Measurements from ENCODE around the gene OR5H1. TPM values are rescaled to one million over a fixed set of nuclear protein-coding genes. Genes with fewer than 3 reads are reported as not detected.

The OR5H1 gene
- total RNA-seq (not detected), polyA plus RNA-seq (not detected)
- long read RNA-seq, donor 1 = 0 reads
- long read RNA-seq, donor 2 = 0 reads
- long read RNA-seq, donor 3 = 0 reads
- long read RNA-seq, donor 4 = 0 reads
- long read RNA-seq, donor 5 = 0 reads
- long read RNA-seq, donor 6 = 0 reads
- long read RNA-seq, donor 7 = 0 reads
- long read RNA-seq, donor 8 = 0 reads
- long read RNA-seq, donor 9 = 0 reads
- long read RNA-seq, donor 10 = 0 reads

- intact Hi-C loops (cut with DNase I; ENCODE audit: low total_unique reads) = no loop called here
- no peak within 1 kb of the TSS for H3K4me3 ChIP-seq
- no peak within 1 kb of the TSS for H3K27ac ChIP-seq
- no peaks in the 10 kb centered on the region for H3K4me1 ChIP-seq
- DNase-seq = no peak
- no peaks in the 10 kb centered on the region for H3K9me3 ChIP-seq
- 53 to 75% (median 70%) methylated on average over 1 of the region's 1 CpG for WGBS, 5 donors
- no peaks in the 10 kb centered on the region for H3K27me3 ChIP-seq
- TF ChIP-seq CTCF (IDR thresholded peaks at IDR 0.05) (no peak), EP300 (IDR thresholded peaks at IDR 0.05) (no peak), POLR2A (IDR thresholded peaks at IDR 0.05) (no peak), POLR2AphosphoS5 (IDR thresholded peaks at IDR 0.05) (no peak)
- no peaks in the 10 kb centered on the region for H3K36me3 ChIP-seq
Measured at GRCh38 chr3:98130421-98130820, at the start of gene OR5H1. OR5H1 (plus strand) TSS chr3:98130721; CDS start chr3:98132698, 1,977 bp downstream.

DNA sequence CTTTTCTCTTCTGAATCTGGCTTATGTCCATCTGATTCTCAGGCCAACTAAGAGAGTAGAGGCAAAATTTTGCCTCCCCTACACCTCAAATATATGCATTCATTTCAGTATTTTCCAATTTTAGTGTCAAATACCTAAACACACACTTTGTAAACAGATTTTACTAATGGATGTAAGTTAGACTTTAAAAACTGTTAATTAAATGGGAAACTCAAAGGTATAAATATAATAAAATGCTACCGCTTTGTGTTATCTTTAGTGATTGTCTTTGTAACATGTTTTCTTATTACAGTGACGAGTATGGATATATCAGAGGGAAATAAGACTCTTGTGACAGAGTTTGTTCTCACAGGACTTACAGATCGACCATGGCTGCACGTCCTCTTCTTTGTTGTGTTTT, 43.6 kb upstream of the OR5H1 start, which contains the start of gene OR5AC2:
TSS of gene OR5AC2 (plus strand) at position 301 of the 400 bp plus-strand sequence. CDS start at position 301, 0 bp downstream.
- 71 to 86% (median 81%) methylated on average over 4 of the region's 4 CpGs for WGBS, 5 donors
- intact Hi-C loops (cut with DNase I; ENCODE audit: low total_unique reads) = no loop called here
- no peaks in the 10 kb centered on the region for H3K9me3 ChIP-seq
- no peak within 1 kb of the TSS for H3K4me3 ChIP-seq
- no peak within 1 kb of the TSS for H3K27ac ChIP-seq
- no peaks in the 10 kb centered on the region for H3K4me1 ChIP-seq
- no peaks in the 10 kb centered on the region for H3K36me3 ChIP-seq
- no peak for TF ChIP-seq CTCF (IDR thresholded peaks at IDR 0.05)
- TF ChIP-seq POLR2A (IDR thresholded peaks at IDR 0.05) = no peak
- no peak for TF ChIP-seq EP300 (IDR thresholded peaks at IDR 0.05)
- no peak for TF ChIP-seq POLR2AphosphoS5 (IDR thresholded peaks at IDR 0.05)
- no peak for DNase-seq
- H3K27me3 ChIP-seq = no peaks in the 10 kb centered on the region

- Histone ChIP-seq H3K27me3 (no peaks in the 10 kb centered on the region), H3K36me3 (no peaks in the 10 kb centered on the region), H3K9me3 (peaks cover 0 to 13% (median 0%) of the 10 kb centered on the region in 4 donors), H3K4me3 (no peak overlapping the region), H3K4me1 (no peaks in the 10 kb centered on the region), H3K27ac (no peak overlapping the region)
- no peak for TF ChIP-seq CTCF (IDR thresholded peaks at IDR 0.05)
- TF ChIP-seq POLR2A (IDR thresholded peaks at IDR 0.05) = no peak
- no peak for TF ChIP-seq EP300 (IDR thresholded peaks at IDR 0.05)
- TF ChIP-seq POLR2AphosphoS5 (IDR thresholded peaks at IDR 0.05) = no peak
- intact Hi-C loops (cut with DNase I; ENCODE audit: low total_unique reads) = no loop called here
- DNase-seq = no peak
- 58 to 71% (median 70%) methylated on average over 5 of the region's 5 CpGs for WGBS, 5 donors
Measured at GRCh38 chr3:98095882-98096281, 34.6 kb upstream of the OR5H1 start.

- intact Hi-C loops (cut with DNase I; ENCODE audit: low total_unique reads) = no loop called here
- no peak for DNase-seq
- Histone ChIP-seq H3K36me3 (no peaks in the 10 kb centered on the region), H3K4me3 (no peak overlapping the region), H3K9me3 (peaks cover 0 to 13% (median 0%) of the 10 kb centered on the region in 4 donors), H3K4me1 (no peaks in the 10 kb centered on the region), H3K27me3 (no peaks in the 10 kb centered on the region), H3K27ac (no peak overlapping the region)
- TF ChIP-seq POLR2AphosphoS5 (IDR thresholded peaks at IDR 0.05) (no peak), CTCF (IDR thresholded peaks at IDR 0.05) (no peak), POLR2A (IDR thresholded peaks at IDR 0.05) (no peak), EP300 (IDR thresholded peaks at IDR 0.05) (no peak)
- 74 to 84% (median 83%) methylated on average over 4 of the region's 4 CpGs for WGBS, 5 donors
Measured at GRCh38 chr3:98099848-98100247, 30.7 kb upstream of the OR5H1 start.

All from stomach (tissue), 19 donors.